ENCODE results near the gene SNX32. TPM values are rescaled to one million over a fixed set of nuclear protein-coding genes. Genes with fewer than 3 reads are reported as not detected.
A peak's percentile ranks its signal among the peaks of the same experiment; 100 is the strongest.

The SNX32 gene
- total and polyA plus RNA-seq, 2 of the 13 experiments (the other 11 are each of a cell fraction or from before 2014, with no cell fraction given): 0.09 to 0.34 TPM

GRCh38 chr11:65856689-65857499, 23.1 kb downstream of the SNX32 start (continued):
- TF ChIP-seq ZFP91 (CRISPR knock-in tag; IDR thresholded peaks at IDR 0.05; ENCODE audit: borderline replicate concordance) (no peak), PRDM10 (CRISPR knock-in tag; IDR thresholded peaks at IDR 0.05; ENCODE audit: low read depth) (peak; percentile 24; the same call in 1 of the 2 replicates), ELF1 (CRISPR knock-in tag; IDR thresholded peaks at IDR 0.05) (peak; percentile 79), ZBTB25 (CRISPR knock-in tag; IDR thresholded peaks at IDR 0.05) (no peak; the same call in 1 of the 2 replicates), PATZ1 (CRISPR knock-in tag; IDR thresholded peaks at IDR 0.05) (peak; percentile 73), GFI1 (CRISPR knock-in tag; IDR thresholded peaks at IDR 0.05; ENCODE audit: borderline replicate concordance) (no peak), KLF16 (CRISPR knock-in tag; IDR thresholded peaks at IDR 0.05) (peak in 1 of 2 experiments; percentile 62; a peak in 2 of 4 replicates), ZBTB46 (CRISPR knock-in tag; IDR thresholded peaks at IDR 0.05; ENCODE audit: borderline replicate concordance) (no peak), ZNF431 (CRISPR knock-in tag; IDR thresholded peaks at IDR 0.05; ENCODE audit: borderline replicate concordance, low read depth) (no peak), ZNF775 (CRISPR knock-in tag; IDR thresholded peaks at IDR 0.05; ENCODE audit: borderline replicate concordance) (no peak), ZNF644 (CRISPR knock-in tag; IDR thresholded peaks at IDR 0.05; ENCODE audit: low read depth) (no peak), KDM2A (CRISPR knock-in tag; IDR thresholded peaks at IDR 0.05; ENCODE audit: borderline replicate concordance, low read depth) (0 out of 2 replicates have a peak, but pooled peaks have one; percentile 72), TERF1 (CRISPR knock-in tag; IDR thresholded peaks at IDR 0.05) (no peak), GABPA (IDR thresholded peaks at IDR 0.05; ENCODE audit: low read depth, low read length) (no peak), GABPA (CRISPR knock-in tag; IDR thresholded peaks at IDR 0.05; ENCODE audit: low read depth) (peak; percentile 82)
